AG09319 (cell line): ENCODE measurements around the gene FSTL1.

ENCODE experiments used
- DNase-seq: peaks from one replicate; pipeline ENCODE4 v3.0.0-alpha.2; 2010; ENCODE audit warnings: low read depth; ENCODE audit errors: extremely low read depth
- TF ChIP-seq, protein P1 (sequence below): IDR thresholded peaks from 2 replicates; pipeline ENCODE4 v1.5.1; 2011; ENCODE audit warnings: low read depth, mild to moderate bottlenecking, inconsistent platforms, low read length, moderate library complexity

Gene FSTL1, protein sequence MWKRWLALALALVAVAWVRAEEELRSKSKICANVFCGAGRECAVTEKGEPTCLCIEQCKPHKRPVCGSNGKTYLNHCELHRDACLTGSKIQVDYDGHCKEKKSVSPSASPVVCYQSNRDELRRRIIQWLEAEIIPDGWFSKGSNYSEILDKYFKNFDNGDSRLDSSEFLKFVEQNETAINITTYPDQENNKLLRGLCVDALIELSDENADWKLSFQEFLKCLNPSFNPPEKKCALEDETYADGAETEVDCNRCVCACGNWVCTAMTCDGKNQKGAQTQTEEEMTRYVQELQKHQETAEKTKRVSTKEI

DNA sequence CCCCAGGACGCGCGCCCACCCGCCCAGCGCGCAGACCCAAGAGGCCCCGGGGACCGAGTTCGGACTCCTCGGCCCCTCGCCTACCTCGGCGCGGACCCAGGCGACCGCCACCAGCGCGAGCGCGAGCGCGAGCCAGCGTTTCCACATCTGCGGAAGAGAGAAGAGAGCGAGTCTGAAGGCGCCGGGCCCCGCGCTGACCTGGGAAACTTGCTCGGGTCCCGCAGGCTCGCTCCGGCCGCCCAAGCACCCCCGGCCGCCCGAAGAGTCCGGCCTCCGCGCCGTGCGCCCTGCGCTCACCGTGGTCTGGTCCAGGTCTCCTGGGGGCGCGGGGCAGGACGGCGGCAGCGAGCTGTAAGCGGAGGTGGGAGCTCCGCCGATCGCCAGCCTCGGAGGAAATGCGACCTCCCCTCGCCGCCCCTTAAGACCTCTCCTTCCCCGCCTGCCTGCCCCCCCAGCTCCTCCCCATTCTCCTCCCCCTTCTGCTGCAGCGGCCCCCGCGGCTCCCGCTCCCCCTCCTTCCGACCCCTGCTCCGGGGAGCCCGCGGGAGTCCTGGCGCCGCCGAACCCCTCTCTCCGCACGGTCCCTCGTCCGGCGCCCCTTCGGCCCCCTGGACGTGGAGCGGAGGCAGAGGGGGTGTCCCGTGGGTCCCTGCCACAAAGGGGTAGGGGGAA is at the start of gene FSTL1:
Gene FSTL1 (minus strand): TSS at position 393 of the 672 bp plus-strand sequence. CDS start 246 bp downstream, at position 147.
- TF ChIP-seq, protein P1, sequence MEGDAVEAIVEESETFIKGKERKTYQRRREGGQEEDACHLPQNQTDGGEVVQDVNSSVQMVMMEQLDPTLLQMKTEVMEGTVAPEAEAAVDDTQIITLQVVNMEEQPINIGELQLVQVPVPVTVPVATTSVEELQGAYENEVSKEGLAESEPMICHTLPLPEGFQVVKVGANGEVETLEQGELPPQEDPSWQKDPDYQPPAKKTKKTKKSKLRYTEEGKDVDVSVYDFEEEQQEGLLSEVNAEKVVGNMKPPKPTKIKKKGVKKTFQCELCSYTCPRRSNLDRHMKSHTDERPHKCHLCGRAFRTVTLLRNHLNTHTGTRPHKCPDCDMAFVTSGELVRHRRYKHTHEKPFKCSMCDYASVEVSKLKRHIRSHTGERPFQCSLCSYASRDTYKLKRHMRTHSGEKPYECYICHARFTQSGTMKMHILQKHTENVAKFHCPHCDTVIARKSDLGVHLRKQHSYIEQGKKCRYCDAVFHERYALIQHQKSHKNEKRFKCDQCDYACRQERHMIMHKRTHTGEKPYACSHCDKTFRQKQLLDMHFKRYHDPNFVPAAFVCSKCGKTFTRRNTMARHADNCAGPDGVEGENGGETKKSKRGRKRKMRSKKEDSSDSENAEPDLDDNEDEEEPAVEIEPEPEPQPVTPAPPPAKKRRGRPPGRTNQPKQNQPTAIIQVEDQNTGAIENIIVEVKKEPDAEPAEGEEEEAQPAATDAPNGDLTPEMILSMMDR: no peak
- DNase-seq: no peak

DNA sequence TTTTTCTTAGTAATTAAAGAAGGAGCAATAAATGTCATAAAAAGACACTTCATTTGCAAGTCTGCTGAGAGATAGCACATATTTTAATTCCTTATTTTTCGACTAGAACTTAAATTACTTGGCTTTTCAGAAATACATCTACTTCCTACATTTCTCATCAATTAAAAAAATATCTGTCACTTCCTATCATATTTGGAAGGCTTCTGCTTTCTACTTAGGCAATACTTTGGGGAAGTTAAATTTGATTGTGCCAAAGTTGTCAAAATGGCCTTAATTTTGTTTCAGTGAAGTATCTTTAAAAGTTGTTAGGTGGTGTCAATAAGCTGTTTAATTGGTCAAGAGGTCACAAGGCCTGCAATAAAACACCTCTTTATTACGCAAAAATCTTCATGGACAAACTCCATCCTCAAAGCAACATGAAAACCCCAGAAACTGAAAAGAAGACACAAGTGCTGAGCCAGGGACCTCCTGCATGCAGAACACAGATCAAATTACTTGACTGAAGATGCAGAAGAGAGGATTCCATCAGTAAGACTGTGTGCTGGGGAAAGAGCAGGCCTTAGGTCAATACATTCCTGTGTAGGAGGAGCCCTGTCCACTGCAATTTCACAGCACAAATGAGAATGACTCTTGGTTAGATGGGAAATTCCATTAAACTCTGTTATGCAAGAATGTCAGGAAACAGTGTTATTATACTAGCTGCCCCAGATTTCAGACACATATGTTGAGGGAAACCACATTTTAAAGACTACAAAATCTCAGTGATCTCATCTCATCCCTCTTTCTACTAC is 48.0 kb upstream of the FSTL1 start:
- TF ChIP-seq, protein P1: no peak
- DNase-seq: peak; percentile 92

DNA sequence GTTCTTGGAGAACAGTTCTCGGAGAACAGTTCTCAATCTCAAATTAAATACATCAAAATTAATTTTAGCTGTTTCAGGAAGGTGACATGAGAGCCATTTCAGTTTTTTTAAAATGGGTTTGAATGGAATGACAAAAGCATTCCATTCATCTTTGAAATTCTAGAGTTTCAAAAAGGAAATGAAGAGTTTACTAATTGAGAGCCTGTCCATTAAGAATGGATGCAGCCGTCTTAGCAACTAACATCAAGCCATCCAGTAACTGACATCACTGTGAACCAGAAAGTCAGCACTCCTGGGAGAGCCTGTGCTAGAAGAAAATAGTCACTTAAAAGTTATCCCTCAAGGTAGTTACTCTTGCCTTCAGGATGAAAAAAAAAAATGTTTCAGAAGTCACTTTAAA is 47.0 kb upstream of the FSTL1 start:
- DNase-seq: no peak
- TF ChIP-seq, protein P1: no peak

DNA sequence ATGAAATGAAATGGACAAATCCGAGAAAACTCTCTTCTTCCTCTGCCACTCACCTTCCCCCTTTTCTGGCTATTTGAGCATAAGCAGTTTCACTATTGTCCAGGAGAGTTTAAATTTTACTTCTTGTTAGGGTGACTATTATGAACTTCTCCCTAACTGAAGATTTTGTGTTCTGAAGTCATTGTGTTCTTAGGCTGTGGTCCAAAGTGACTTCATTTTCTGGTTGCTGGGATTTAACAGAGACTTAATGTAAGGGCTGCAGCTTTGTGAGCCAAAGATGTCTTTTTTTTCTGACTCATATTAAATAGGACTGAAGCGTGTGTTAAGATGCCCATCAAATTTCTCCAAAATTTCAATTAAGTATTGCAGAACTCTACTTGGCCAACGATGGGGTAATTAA is 46.5 kb upstream of the FSTL1 start:
- TF ChIP-seq, protein P1: no peak
- peak; percentile 51 for DNase-seq

DNA sequence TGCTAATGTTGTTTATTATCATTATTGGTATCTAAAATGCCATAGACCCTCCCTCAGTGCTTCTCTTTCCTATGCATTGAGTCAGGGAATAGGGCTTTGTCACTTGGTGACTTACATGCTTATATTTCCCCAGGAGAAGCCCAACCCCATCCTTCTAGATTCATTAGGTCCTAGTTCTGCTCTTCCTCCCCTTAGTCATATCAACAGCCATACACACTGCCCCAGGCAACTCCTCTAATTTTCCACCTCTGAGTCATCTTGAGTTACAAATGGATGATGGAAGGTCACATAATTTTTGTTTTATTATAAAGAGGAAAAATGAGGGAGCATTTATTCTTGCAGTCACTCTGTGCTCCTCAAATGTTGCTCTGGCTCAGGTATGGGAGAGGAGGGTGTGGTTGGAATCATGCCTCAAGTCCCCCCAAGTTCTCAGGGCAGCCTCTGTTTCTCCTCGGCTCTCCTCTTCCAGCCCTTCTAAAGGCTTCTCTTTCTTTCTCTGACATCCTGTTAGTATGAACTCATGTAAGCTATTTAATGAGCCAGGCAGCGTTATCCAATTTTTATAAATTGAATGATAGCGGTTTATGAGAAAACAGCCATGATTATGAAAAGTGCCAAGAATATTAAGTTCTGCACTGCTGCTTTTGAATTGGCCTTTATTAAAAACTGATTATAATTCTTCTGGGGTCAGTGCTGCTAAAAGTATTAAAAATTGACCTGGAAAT is 45.6 kb upstream of the FSTL1 start:
- DNase-seq: peak; percentile 44
- TF ChIP-seq, protein P1: no peak

DNA sequence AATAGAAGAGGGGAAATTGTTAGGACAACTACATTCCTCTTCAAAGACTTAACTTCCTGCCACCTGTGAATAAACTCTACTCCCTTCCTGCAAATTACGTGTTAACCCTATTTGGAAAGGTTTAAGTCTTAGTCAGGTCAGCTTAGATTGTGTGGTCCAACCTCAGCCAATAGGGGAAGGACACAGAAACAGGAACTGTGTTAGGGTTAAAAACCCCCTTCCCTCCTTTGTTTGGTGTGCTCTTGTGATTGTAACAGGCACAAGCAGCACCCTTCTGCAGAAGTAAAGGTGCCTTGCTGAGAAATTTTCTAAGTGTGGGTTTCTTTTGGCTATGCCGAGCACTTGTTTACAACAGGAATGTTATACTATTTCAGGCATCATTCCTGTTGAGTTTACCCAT is 45.0 kb upstream of the FSTL1 start:
- no peak for DNase-seq

More for the DNA sequence above, 45.0 kb upstream of the FSTL1 start:
- TF ChIP-seq, protein P1: no peak
